ENCODE measurements around the gene IL1R2.

The IL1R2 gene

DNA sequence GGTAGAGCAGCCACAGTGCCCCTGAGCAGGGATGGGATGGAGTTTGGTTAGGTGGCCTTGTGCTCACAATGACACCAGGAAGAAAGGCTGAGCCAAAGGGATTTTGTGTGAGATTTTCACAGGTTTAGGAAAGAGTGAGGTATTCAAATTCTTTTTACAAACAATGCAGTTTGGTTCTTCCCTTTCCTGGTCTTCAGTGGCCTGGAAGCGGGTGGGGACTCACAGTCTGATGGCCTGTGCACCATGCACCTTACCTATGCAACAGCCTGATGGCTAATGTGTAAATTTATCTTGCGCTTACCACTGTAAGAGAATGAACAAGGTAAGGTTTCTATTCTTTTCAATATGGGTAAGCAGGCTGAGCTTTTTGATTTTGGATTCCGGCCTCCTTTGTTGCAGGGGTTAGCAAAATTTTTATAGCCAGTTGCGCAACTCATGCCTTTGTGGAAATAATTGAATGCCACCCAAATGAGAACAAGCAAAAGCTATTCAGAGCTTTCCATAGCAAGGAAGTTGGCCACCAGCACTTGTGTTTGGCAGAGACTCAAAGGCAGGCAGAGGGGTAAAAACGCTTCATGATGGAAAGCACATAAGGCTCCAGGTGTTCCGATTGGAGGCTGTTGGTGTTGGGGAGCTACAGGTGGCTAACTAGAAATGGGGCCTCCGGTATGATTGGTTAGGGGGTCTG, 23.8 kb upstream of the IL1R2 start:
- no peak overlapping the region for H3K27ac ChIP-seq (ENCODE audit: low read depth, low read length)
- H3K4me2 ChIP-seq (ENCODE audit: low read length), result no peak overlapping the region
- no peak overlapping the region for H3K4me3 ChIP-seq (ENCODE audit: low read length)
- no peaks in the 10 kb centered on the region for H4K20me1 ChIP-seq (ENCODE audit: control insufficient read depth, insufficient read depth, low read depth, low read length)
- H3K9me2 ChIP-seq (replicated peaks; ENCODE audit: control insufficient read depth, low read length), result no peaks in the 10 kb centered on the region
- no peaks in the 10 kb centered on the region for H3K79me2 ChIP-seq (ENCODE audit: control insufficient read depth, low read length)
- TF ChIP-seq CTCF (IDR thresholded peaks at IDR 0.05; ENCODE audit: low read depth, low read length, poor library complexity, severe bottlenecking) (no peak), EZH2phosphoT487 (IDR thresholded peaks at IDR 0.05; ENCODE audit: borderline replicate concordance, low read length) (no peak)
- no peaks in the 10 kb centered on the region for H3K4me1 ChIP-seq (ENCODE audit: control insufficient read depth, low read length)
- H3K9me3 ChIP-seq (ENCODE audit: control insufficient read depth, insufficient read depth, low read length), result no peaks in the 10 kb centered on the region
- H3K36me3 ChIP-seq (ENCODE audit: control insufficient read depth, low read length), result no peaks in the 10 kb centered on the region
- no peaks in the 10 kb centered on the region for H3K27me3 ChIP-seq (ENCODE audit: control insufficient read depth, low read length)
- H3F3A ChIP-seq (ENCODE audit: control insufficient read depth, insufficient read depth), result no peaks in the 10 kb centered on the region

GRCh38 chr2:101969723-101970122, 22.0 kb upstream of the IL1R2 start:
- no peaks in the 10 kb centered on the region for H3K9me3 ChIP-seq (ENCODE audit: control insufficient read depth, insufficient read depth, low read length)
- H3K4me1 ChIP-seq (ENCODE audit: control insufficient read depth, low read length), result no peaks in the 10 kb centered on the region
- TF ChIP-seq EZH2phosphoT487 (IDR thresholded peaks at IDR 0.05; ENCODE audit: borderline replicate concordance, low read length) (no peak), CTCF (IDR thresholded peaks at IDR 0.05; ENCODE audit: low read depth, low read length, poor library complexity, severe bottlenecking) (no peak)
- no peaks in the 10 kb centered on the region for H3F3A ChIP-seq (ENCODE audit: control insufficient read depth, insufficient read depth)
- no peak overlapping the region for H3K27ac ChIP-seq (ENCODE audit: low read depth, low read length)
- no peaks in the 10 kb centered on the region for H3K79me2 ChIP-seq (ENCODE audit: control insufficient read depth, low read length)
- no peaks in the 10 kb centered on the region for H3K27me3 ChIP-seq (ENCODE audit: control insufficient read depth, low read length)
- no peaks in the 10 kb centered on the region for H3K9me2 ChIP-seq (replicated peaks; ENCODE audit: control insufficient read depth, low read length)
- H3K4me3 ChIP-seq (ENCODE audit: low read length), result no peak overlapping the region
- no peaks in the 10 kb centered on the region for H4K20me1 ChIP-seq (ENCODE audit: control insufficient read depth, insufficient read depth, low read depth, low read length)
- H3K4me2 ChIP-seq (ENCODE audit: low read length), result no peak overlapping the region
- H3K36me3 ChIP-seq (ENCODE audit: control insufficient read depth, low read length), result no peaks in the 10 kb centered on the region

- Histone ChIP-seq H3K4me2 (ENCODE audit: low read length) (no peak overlapping the region), H3K27me3 (ENCODE audit: control insufficient read depth, low read length) (no peaks in the 10 kb centered on the region), H3K4me3 (ENCODE audit: low read length) (no peak overlapping the region), H4K20me1 (ENCODE audit: control insufficient read depth, insufficient read depth, low read depth, low read length) (no peaks in the 10 kb centered on the region), H3K27ac (ENCODE audit: low read depth, low read length) (no peak overlapping the region), H3K9me2 (replicated peaks; ENCODE audit: control insufficient read depth, low read length) (no peaks in the 10 kb centered on the region), H3K36me3 (ENCODE audit: control insufficient read depth, low read length) (no peaks in the 10 kb centered on the region), H3K79me2 (ENCODE audit: control insufficient read depth, low read length) (no peaks in the 10 kb centered on the region), H3K4me1 (ENCODE audit: control insufficient read depth, low read length) (no peaks in the 10 kb centered on the region), H3K9me3 (ENCODE audit: control insufficient read depth, insufficient read depth, low read length) (no peaks in the 10 kb centered on the region), H3F3A (ENCODE audit: control insufficient read depth, insufficient read depth) (no peaks in the 10 kb centered on the region)
- TF ChIP-seq EZH2phosphoT487 (IDR thresholded peaks at IDR 0.05; ENCODE audit: borderline replicate concordance, low read length) (no peak), CTCF (IDR thresholded peaks at IDR 0.05; ENCODE audit: low read depth, low read length, poor library complexity, severe bottlenecking) (no peak)
Measured at GRCh38 chr2:101970901-101971300, 20.9 kb upstream of the IL1R2 start.
